Stimulated activated naive B cell treated with anti-CD40 and anti-IgM and Interleukin-4, amounts not matched to agents 10 μg/mL and 1 μg/mL and 100 μg/mL, for 72 hours (primary cell): ENCODE measurements around the gene POLN.

Source experiments
- ATAC-seq, 2 donors: fragments of 150-1000 bp; cut with Tn5 transposase; replicated peaks; 2 replicates each; pipeline ENCODE4 v1.10.0; 2021; ENCODE audit warnings: moderate library complexity in 1 of 2
- DNase-seq: peaks from one replicate; pipeline ENCODE4 v3.0.0; 2021
- H3K27ac Mint-ChIP-seq: one replicate; pipeline ENCODE4 v1.8.0; 2022; ENCODE audit warnings: mild to moderate bottlenecking, mixed read lengths
- H3K27me3 Mint-ChIP-seq, 2 donors: one replicate each; pipeline ENCODE4 v1.8.0; 2022; ENCODE audit warnings: mixed read lengths in 2 of 2
- H3K36me3 Mint-ChIP-seq, 2 donors: one replicate each; pipeline ENCODE4 v1.8.0; 2022; ENCODE audit warnings: mixed read lengths in 2 of 2, mild to moderate bottlenecking in 1 of 2
- H3K4me1 Mint-ChIP-seq, 2 donors: one replicate each; pipeline ENCODE4 v1.8.0; 2022; ENCODE audit warnings: mixed read lengths in 2 of 2, mild to moderate bottlenecking in 1 of 2
- H3K4me3 Mint-ChIP-seq, 2 donors: one replicate each; pipeline ENCODE4 v1.8.0; 2022; ENCODE audit warnings: mild to moderate bottlenecking in 2 of 2, mixed read lengths in 2 of 2, moderate library complexity in 1 of 2
- H3K9me3 Mint-ChIP-seq, 2 donors: one replicate each; pipeline ENCODE4 v1.8.0; 2022; ENCODE audit warnings: mixed read lengths in 2 of 2, mild to moderate bottlenecking in 1 of 2

Gene POLN

DNA sequence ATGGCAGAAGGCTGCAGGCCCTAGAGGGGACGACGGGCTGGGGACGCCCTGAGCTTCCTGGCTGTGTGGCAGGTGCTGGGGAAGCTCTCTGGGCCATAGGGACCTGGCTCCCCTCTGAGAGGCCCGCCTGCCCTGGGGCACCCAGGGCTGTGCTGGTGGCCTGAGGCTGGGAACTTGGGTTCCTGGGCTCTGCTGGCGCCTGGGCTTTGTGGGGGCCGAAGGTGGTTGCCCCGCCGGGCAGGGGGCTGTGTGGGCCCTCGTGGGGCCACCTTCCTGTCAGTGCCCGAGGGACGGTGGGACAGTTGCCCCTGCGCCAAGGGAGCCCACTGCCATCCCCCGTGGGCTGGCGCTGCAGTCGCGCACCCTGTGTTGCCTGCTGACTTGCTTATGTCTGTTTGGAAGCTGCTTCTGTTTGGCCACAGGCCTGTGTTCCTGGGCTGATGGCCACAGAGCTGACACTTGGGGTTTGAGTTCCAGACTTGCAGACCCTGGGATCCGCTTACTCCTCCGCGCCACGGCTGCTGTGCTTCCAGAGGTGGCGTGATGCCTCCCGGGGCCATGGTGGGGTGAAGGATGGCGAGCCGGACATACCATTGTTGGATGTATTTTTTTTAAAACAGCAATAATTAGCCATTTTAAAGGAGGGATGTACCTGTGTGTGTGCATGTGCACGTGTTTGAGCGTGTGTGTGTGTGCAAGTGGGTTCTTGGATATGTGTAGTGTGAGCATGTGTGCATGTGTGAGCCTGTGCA, 174.3 kb downstream of the POLN start:
- Mint-ChIP-seq H3K4me1 (peaks cover 0 to 4% of the 10 kb centered on the region in 2 donors), H3K4me3 (no peak overlapping the region), H3K27ac (no peak overlapping the region), H3K9me3 (no peaks in the 10 kb centered on the region), H3K36me3 (no peaks in the 10 kb centered on the region), H3K27me3 (peaks cover 0 to 9% of the 10 kb centered on the region in 2 donors)
- ATAC-seq (no peak), DNase-seq (no peak)

- no peaks in the 10 kb centered on the region for H3K36me3 Mint-ChIP-seq
- peaks cover 5 to 16% of the 10 kb centered on the region in 2 donors for H3K27me3 Mint-ChIP-seq
- no peak for DNase-seq
- H3K9me3 Mint-ChIP-seq: no peaks in the 10 kb centered on the region
- H3K4me1 Mint-ChIP-seq: peaks cover 0 to 4% of the 10 kb centered on the region in 2 donors
- ATAC-seq: no peak
- no peak overlapping the region for H3K4me3 Mint-ChIP-seq
- no peak overlapping the region for H3K27ac Mint-ChIP-seq
Measured at GRCh38 chr4:2066571-2067445, 175.1 kb downstream of the POLN start.

GRCh38 chr4:2066011-2066551, 175.8 kb downstream of the POLN start:
- no peak for ATAC-seq
- no peak for DNase-seq
- peaks cover 11 to 16% of the 10 kb centered on the region in 2 donors for H3K27me3 Mint-ChIP-seq
- H3K9me3 Mint-ChIP-seq: no peaks in the 10 kb centered on the region
- H3K4me3 Mint-ChIP-seq: no peak overlapping the region
- H3K27ac Mint-ChIP-seq: no peak overlapping the region
- H3K36me3 Mint-ChIP-seq: no peaks in the 10 kb centered on the region
- H3K4me1 Mint-ChIP-seq: peaks cover 0 to 4% of the 10 kb centered on the region in 2 donors

- DNase-seq (no peak), ATAC-seq (no peak)
- H3K36me3 Mint-ChIP-seq: no peaks in the 10 kb centered on the region
Measured at GRCh38 chr4:2065106-2065930, 176.6 kb downstream of the POLN start.

DNA sequence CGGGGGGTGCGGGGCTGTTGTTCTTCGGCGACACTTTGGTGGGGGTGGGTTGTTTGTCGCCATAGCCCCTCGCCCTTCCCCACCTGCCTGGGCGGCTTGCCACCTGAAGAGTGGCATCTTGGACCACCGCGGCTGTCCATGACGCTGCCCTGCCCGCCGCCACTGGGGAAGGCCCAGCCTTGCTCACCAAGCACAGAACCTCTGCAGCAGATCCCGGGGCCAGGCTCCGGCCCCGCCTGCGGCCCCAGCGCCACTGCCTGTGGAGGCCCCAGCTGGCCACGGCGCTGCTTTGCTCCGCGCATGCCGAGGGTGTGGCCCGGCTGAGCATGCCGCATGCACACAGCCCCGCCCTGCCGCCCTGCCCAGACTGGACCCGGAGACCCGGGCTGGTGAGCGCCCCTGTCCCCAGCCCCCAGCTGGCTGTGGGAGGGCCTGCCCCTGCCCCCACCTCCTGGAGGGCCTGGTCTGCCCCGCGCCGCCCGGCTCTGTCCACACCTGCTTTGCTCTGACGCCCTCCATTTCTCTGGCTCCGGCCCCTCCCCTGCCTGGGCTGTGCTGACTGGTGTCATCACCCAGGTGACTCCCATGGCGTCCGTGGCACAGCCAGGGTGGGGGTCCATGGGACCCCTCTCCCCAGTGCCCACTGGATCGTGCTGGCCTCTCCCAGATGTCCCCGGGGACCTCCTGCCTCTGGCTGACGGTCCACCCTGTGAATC, 177.5 kb downstream of the POLN start:
- no peak overlapping the region for H3K4me3 Mint-ChIP-seq
- no peak for DNase-seq
- peaks cover 0 to 4% of the 10 kb centered on the region in 2 donors for H3K4me1 Mint-ChIP-seq
- H3K36me3 Mint-ChIP-seq: no peaks in the 10 kb centered on the region
- no peak overlapping the region for H3K27ac Mint-ChIP-seq
- ATAC-seq: no peak
- H3K9me3 Mint-ChIP-seq: no peaks in the 10 kb centered on the region
- H3K27me3 Mint-ChIP-seq: peaks cover 11 to 13% of the 10 kb centered on the region in 2 donors

More at GRCh38 chr4:2065106-2065930, 176.6 kb downstream of the POLN start:
- H3K4me3 Mint-ChIP-seq: no peak overlapping the region
- H3K4me1 Mint-ChIP-seq: peaks cover 0 to 4% of the 10 kb centered on the region in 2 donors
- H3K27ac Mint-ChIP-seq: no peak overlapping the region
- H3K27me3 Mint-ChIP-seq: peaks cover 11 to 13% of the 10 kb centered on the region in 2 donors
- H3K9me3 Mint-ChIP-seq: no peaks in the 10 kb centered on the region

GRCh38 chr4:2063557-2064275, 178.2 kb downstream of the POLN start:
- Mint-ChIP-seq H3K27ac (no peak overlapping the region), H3K4me1 (peaks cover 0 to 4% of the 10 kb centered on the region in 2 donors), H3K36me3 (no peaks in the 10 kb centered on the region), H3K27me3 (peaks cover 11 to 13% of the 10 kb centered on the region in 2 donors), H3K9me3 (no peaks in the 10 kb centered on the region), H3K4me3 (no peak overlapping the region)
- DNase-seq: no peak
- no peak for ATAC-seq

DNA sequence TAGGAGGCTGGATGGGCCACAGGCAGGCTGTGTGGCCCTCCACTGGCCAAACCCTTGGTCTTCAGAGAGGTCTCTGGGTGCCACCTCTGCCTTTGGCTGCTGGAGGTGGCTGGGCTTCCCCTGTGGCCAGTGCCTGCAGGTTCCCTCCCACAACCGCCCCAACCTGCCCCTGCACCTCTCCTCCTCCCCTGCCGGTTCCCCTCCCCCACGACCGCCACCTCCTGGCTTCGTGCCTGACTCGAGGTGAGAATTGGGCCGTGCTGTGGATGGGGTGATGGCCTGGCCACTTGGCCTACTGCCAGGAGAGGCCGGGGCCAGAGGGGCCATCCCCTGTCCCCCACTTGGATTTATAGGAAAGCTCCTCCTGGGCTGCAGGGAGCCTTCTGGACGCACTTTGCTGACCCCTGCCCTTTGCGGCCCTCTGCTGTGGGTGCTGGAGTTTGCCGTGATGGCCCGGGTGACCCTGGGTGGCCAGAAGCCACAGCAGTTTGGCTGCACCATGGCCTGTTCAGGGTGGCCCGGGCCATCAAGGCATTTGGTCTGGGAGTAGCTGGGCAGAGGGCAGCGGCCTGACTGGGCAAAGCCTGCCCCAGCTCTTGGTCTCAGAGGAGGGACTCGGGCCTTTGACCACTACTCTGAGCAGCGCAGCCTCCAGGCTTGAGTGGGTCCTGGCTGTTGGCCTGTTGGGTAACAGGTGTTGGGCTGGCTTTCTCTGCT, 179.0 kb downstream of the POLN start:
- ATAC-seq: no peak
- H3K27ac Mint-ChIP-seq: no peak overlapping the region
- H3K36me3 Mint-ChIP-seq: no peaks in the 10 kb centered on the region
- peaks cover 0 to 4% of the 10 kb centered on the region in 2 donors for H3K4me1 Mint-ChIP-seq
- no peaks in the 10 kb centered on the region for H3K9me3 Mint-ChIP-seq
- no peak for DNase-seq
- no peak overlapping the region for H3K4me3 Mint-ChIP-seq
- peaks cover 11 to 13% of the 10 kb centered on the region in 2 donors for H3K27me3 Mint-ChIP-seq

DNA sequence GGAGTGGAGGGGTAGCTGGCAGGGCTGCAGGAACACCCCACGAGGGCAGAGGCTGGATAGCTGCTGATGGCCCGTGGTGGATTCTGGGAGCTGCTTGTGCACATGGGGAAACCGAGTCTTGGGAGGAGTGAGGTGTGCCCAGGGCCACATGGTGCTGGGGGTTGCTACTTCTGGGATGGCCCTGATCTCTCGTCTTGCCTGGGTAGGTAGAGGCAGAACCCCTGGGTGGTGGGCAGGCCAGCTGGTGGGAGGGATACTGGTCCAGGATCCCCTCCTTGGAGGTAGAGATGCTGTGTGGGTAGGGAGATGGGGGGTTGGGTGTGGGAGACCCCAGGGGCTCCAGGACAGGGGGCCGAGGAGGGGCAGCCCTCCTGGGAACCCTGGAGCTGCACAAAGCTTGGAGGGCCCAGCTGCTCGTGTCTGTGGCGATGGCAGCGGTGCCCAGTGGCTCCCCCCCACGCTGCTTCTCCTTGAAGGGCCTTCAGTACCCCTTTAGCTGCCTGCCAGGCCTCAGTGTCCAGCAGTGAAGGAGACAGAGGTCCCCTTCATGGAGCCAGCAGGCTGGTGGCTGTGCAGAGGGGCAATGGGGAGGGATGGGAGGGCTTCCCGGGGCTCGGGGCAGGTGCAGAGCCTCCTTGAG, 179.6 kb downstream of the POLN start:
- Mint-ChIP-seq H3K27ac (no peak overlapping the region), H3K9me3 (no peaks in the 10 kb centered on the region), H3K4me1 (peaks cover 0 to 4% of the 10 kb centered on the region in 2 donors), H3K36me3 (no peaks in the 10 kb centered on the region), H3K4me3 (no peak overlapping the region), H3K27me3 (peaks cover 17 to 20% of the 10 kb centered on the region in 2 donors)
- DNase-seq (no peak), ATAC-seq (no peak)

DNA sequence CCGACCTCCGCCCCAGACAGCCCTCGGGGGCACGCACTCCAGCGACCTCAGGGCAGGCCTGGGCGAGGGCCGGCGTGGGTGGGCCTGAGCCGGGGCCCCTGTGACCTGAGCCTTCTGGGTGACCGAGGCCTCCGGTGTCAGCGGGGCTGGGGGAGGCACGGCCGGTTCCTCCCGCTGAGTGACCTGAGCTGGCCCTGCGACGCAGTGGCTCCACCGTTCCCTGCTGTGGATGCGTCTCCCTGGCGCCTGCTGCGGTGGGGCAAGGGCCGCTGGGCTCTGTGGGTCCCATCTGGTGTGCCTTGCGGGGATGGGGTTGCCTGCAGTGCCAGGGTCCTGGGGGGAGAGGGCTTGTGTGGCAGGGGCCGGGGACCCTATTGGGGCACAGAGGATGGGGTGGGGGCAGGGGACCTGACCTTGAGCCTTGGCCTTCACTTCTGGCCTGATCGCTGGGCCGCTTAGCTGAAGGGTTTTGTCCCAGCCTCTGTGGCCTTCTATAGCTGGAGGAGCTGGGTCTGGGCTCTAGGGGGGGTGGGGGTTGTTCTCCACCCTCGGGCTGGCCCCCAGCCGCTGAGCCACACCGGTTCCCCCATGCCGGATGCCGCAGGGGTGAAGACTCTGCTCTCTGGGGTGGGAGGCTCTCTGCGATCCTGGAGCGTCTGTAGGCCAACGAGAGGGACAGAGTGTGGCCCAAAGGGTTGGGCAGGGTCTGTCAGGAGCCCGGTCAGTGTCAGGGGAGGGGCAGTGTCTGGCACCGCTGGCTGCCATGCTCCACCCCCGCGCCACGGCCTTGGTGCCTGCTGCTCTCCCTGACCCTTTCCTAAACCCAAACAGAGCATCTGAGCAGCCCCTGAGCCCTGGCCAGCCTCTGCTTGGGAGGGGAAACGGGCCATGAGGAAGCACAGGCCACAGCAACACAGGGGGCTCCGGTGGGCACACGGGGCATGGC, 180.5 kb downstream of the POLN start:
- Mint-ChIP-seq H3K4me1 (peaks cover 0 to 4% of the 10 kb centered on the region in 2 donors), H3K36me3 (no peaks in the 10 kb centered on the region), H3K27ac (no peak overlapping the region), H3K4me3 (no peak overlapping the region), H3K27me3 (peaks cover 25 to 28% of the 10 kb centered on the region in 2 donors), H3K9me3 (no peaks in the 10 kb centered on the region)
- no peak for ATAC-seq
- no peak for DNase-seq

GRCh38 chr4:2060611-2061185, 181.2 kb downstream of the POLN start:
- no peak for DNase-seq
- no peaks in the 10 kb centered on the region for H3K36me3 Mint-ChIP-seq
- H3K27me3 Mint-ChIP-seq: peaks cover 29 to 33% of the 10 kb centered on the region in 2 donors
- H3K27ac Mint-ChIP-seq: no peak overlapping the region
- H3K4me1 Mint-ChIP-seq: peaks cover 0 to 4% of the 10 kb centered on the region in 2 donors
- H3K9me3 Mint-ChIP-seq: no peaks in the 10 kb centered on the region
- no peak for ATAC-seq
- H3K4me3 Mint-ChIP-seq: no peak overlapping the region
